ENCODE measurements around the gene CLEC6A. TPM values are rescaled to one million over a fixed set of nuclear protein-coding genes. Genes with fewer than 3 reads are reported as not detected.
A peak's percentile ranks its signal among the peaks of the same experiment; 100 is the strongest.
"Not testable (repeated sequence)": the region's sequence is repeated elsewhere in the genome, so short reads cannot be mapped to it uniquely, and the experiment has no call there.

Gene CLEC6A
- total RNA-seq, 4 donors from 2014 or later, result not detected

GRCh38 chr12:8491646-8492530, 36.1 kb downstream of the CLEC6A start:
- no peaks in the 10 kb centered on the region for H3K9me3 ChIP-seq
- H3K27ac ChIP-seq, result no peak overlapping the region
- no peaks in the 10 kb centered on the region for H3K4me1 ChIP-seq
- no peaks in the 10 kb centered on the region for H3K36me3 ChIP-seq
- no peak overlapping the region for H3K4me3 ChIP-seq
- TF ChIP-seq CTCF (IDR thresholded peaks at IDR 0.05) (no peak), POLR2AphosphoS5 (IDR thresholded peaks at IDR 0.05) (no peak), EP300 (IDR thresholded peaks at IDR 0.05) (no peak), POLR2A (IDR thresholded peaks at IDR 0.05) (no peak)
- no peaks in the 10 kb centered on the region for H3K27me3 ChIP-seq
- ATAC-seq, result no peak
- WGBS, 2 donors (ENCODE audit: low coverage in 1 of 2), result 63 to 67% methylated on average over 5 of the region's 5 CpGs

- Histone ChIP-seq H3K4me1 (no peaks in the 10 kb centered on the region), H3K27me3 (no peaks in the 10 kb centered on the region), H3K9me3 (no peaks in the 10 kb centered on the region), H3K4me3 (no peak overlapping the region), H3K36me3 (no peaks in the 10 kb centered on the region), H3K27ac (no peak overlapping the region)
- TF ChIP-seq POLR2A (IDR thresholded peaks at IDR 0.05) (no peak), EP300 (IDR thresholded peaks at IDR 0.05) (no peak)
- peak; percentile 43 for ATAC-seq
- WGBS, 2 donors (ENCODE audit: low coverage in 1 of 2), result 50 to 88% methylated on average over 1 of the region's 2 CpGs
Observed at GRCh38 chr12:8493084-8493483, 37.3 kb downstream of the CLEC6A start.

- not testable (repeated sequence) for H3K9me3 ChIP-seq, ATAC-seq, H3K4me3 ChIP-seq, H3K36me3 ChIP-seq, H3K27ac ChIP-seq, H3K27me3 ChIP-seq, H3K4me1 ChIP-seq
- no CpG with 5 or more reads among the region's 4 CpGs for WGBS, 2 donors (ENCODE audit: low coverage in 1 of 2)
Observed at GRCh38 chr12:8495671-8496070, 39.9 kb downstream of the CLEC6A start.

GRCh38 chr12:8496074-8496473, 40.3 kb downstream of the CLEC6A start:
- ATAC-seq, H3K4me1 ChIP-seq, H3K4me3 ChIP-seq, H3K27ac ChIP-seq, H3K36me3 ChIP-seq, H3K9me3 ChIP-seq, H3K27me3 ChIP-seq: not testable (repeated sequence)
- WGBS, 2 donors (ENCODE audit: low coverage in 1 of 2), result 44 to 62% methylated on average over 2 to 3 of the region's 7 CpGs

- Histone ChIP-seq H3K4me3 (no peak overlapping the region), H3K9me3 (no peaks in the 10 kb centered on the region), H3K27me3 (no peaks in the 10 kb centered on the region), H3K4me1 (no peaks in the 10 kb centered on the region), H3K36me3 (no peaks in the 10 kb centered on the region), H3K27ac (no peak overlapping the region)
- TF ChIP-seq POLR2AphosphoS5 (IDR thresholded peaks at IDR 0.05) (no peak), POLR2A (IDR thresholded peaks at IDR 0.05) (no peak), CTCF (IDR thresholded peaks at IDR 0.05) (no peak), EP300 (IDR thresholded peaks at IDR 0.05) (no peak)
- WGBS, 2 donors (ENCODE audit: low coverage in 1 of 2), result 32 to 50% methylated on average over 4 of the region's 4 CpGs
- no peak for ATAC-seq
Observed at GRCh38 chr12:8499616-8500015, 43.9 kb downstream of the CLEC6A start.

GRCh38 chr12:8501720-8502119, 46.0 kb downstream of the CLEC6A start:
- H3K27ac ChIP-seq, result no peak overlapping the region
- H3K27me3 ChIP-seq, result no peaks in the 10 kb centered on the region
- no peak for ATAC-seq
- TF ChIP-seq POLR2A (IDR thresholded peaks at IDR 0.05), result no peak
- no peak for TF ChIP-seq EP300 (IDR thresholded peaks at IDR 0.05)
- TF ChIP-seq POLR2AphosphoS5 (IDR thresholded peaks at IDR 0.05), result no peak
- TF ChIP-seq CTCF (IDR thresholded peaks at IDR 0.05), result no peak
- H3K4me1 ChIP-seq, result no peaks in the 10 kb centered on the region
- no peak overlapping the region for H3K4me3 ChIP-seq
- no peaks in the 10 kb centered on the region for H3K9me3 ChIP-seq
- 66 to 100% methylated on average over 2 to 3 of the region's 3 CpGs for WGBS, 2 donors (ENCODE audit: low coverage in 1 of 2)
- no peaks in the 10 kb centered on the region for H3K36me3 ChIP-seq

Measured in gastroesophageal sphincter (tissue), 4 donors.